ENCODE data around the gene IFITM10. TPM values are rescaled to one million over a fixed set of nuclear protein-coding genes. Genes with fewer than 3 reads are reported as not detected.

The IFITM10 gene
- total RNA-seq, 2 donors from 2014 or later = 2.3 to 8.1 TPM

DNA sequence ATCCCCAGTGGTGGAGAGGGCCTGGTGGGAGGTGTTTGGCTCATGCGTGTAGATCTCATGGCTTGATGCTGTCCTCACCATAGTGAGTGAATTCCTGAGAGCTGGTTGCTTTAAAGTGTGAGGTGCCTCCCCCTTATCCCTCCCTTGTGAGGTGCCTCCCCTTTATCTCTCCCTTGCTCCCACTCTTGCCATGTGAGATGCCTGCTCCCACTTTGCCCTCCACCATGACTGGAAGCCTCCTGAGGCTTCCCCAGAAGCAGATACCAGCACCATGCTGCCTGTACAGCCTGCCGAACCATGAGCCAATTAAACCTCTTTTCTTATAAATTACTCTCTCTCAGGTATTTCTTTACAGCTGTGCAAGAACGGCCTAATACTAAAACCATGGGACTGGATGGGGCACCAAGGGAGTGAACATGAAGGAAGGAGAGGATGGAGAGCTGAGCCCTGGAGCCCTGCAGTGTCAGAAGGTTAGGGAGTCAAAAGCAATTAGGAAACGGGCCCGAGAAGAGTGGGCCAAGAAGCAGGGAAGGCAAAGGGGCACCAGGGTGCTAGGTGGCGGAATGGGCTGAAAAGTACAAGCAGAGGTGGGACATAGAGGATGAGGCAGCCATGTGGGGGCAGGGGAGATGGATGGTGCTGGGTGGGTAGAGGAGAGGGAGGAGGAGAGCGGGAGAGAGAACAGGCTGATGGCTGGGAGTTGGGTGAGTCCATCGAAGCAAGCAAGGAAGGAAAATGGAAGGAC, 9.4 kb downstream of the IFITM10 start:
- H3K27me3 Mint-ChIP-seq = peaks cover 16 to 17% of the 10 kb centered on the region in 2 donors
- no peak overlapping the region for H3K27ac Mint-ChIP-seq
- no peak for ATAC-seq
- H3K36me3 Mint-ChIP-seq = peaks cover 12% of the 10 kb centered on the region
- no peak for DNase-seq (ENCODE audit: low spot score)
- no peak overlapping the region for H3K4me3 Mint-ChIP-seq
- peaks cover 15% of the 10 kb centered on the region for H3K9me3 Mint-ChIP-seq
- peaks cover 11 to 16% of the 10 kb centered on the region in 2 donors for H3K4me1 Mint-ChIP-seq (ENCODE audit: low read depth in 2 of 2)

DNA sequence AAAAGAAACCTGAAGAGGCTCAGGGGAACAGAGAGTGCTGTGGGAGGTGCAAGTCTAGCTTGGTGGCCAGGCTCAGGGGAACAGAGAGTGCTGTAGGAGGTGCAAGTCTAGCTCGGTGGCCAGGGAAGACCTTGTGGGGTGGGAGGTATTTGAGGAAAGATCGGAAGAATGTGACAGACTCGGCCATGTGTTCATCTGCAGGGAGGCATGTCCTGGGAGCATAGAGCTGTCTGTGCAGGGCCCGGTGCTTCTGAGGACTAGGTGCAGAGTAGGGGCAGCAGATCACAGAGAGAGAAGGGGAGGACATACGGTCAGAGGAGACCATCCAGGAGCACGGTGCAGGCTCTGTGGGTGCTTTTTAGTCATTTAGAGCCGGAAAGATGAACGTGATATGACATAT, 10.8 kb downstream of the IFITM10 start:
- Mint-ChIP-seq H3K36me3 (peaks cover 18% of the 10 kb centered on the region), H3K4me3 (no peak overlapping the region), H3K4me1 (ENCODE audit: low read depth in 2 of 2) (peaks cover 4 to 10% of the 10 kb centered on the region in 2 donors), H3K27me3 (peaks cover 17 to 25% of the 10 kb centered on the region in 2 donors), H3K27ac (no peak overlapping the region), H3K9me3 (peaks cover 14% of the 10 kb centered on the region)
- DNase-seq (ENCODE audit: low spot score) (no peak), ATAC-seq (no peak)

DNA sequence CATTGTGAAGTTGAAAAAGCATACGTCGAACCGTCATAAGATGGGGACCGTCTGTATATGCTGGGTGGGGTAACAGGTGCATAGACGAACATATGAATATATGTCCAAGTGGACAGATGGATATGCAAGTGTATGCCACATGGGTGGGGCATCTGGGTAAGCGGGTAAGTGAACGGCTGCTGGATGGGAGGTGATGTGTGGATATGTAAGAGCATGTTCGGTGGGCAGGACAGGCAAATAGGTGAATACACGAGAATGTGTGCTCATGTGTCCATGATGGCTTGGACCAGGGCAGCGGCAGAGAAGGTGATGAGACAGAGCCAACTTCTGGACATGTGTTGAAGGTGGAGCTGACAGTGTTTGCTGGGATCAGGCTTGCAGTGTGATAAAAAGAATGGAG, 12.0 kb downstream of the IFITM10 start:
- Mint-ChIP-seq H3K4me3 (no peak overlapping the region), H3K36me3 (peaks cover 18% of the 10 kb centered on the region)
- no peak for DNase-seq (ENCODE audit: low spot score)

GRCh38 chr11:1737080-1737757, 13.2 kb downstream of the IFITM10 start:
- ATAC-seq (no peak), DNase-seq (ENCODE audit: low spot score) (no peak)
- Mint-ChIP-seq H3K4me1 (ENCODE audit: low read depth in 2 of 2) (peaks cover 14 to 22% of the 10 kb centered on the region in 2 donors), H3K36me3 (peaks cover 18% of the 10 kb centered on the region), H3K9me3 (peaks cover 14% of the 10 kb centered on the region), H3K27me3 (peaks cover 26 to 38% of the 10 kb centered on the region in 2 donors), H3K4me3 (no peak overlapping the region), H3K27ac (no peak overlapping the region)

More for the DNA sequence above, 12.0 kb downstream of the IFITM10 start:
- no peak for ATAC-seq
- Mint-ChIP-seq H3K27ac (no peak overlapping the region), H3K4me1 (ENCODE audit: low read depth in 2 of 2) (peaks cover 14 to 21% of the 10 kb centered on the region in 2 donors), H3K27me3 (peaks cover 24 to 35% of the 10 kb centered on the region in 2 donors), H3K9me3 (peaks cover 14% of the 10 kb centered on the region)

DNA sequence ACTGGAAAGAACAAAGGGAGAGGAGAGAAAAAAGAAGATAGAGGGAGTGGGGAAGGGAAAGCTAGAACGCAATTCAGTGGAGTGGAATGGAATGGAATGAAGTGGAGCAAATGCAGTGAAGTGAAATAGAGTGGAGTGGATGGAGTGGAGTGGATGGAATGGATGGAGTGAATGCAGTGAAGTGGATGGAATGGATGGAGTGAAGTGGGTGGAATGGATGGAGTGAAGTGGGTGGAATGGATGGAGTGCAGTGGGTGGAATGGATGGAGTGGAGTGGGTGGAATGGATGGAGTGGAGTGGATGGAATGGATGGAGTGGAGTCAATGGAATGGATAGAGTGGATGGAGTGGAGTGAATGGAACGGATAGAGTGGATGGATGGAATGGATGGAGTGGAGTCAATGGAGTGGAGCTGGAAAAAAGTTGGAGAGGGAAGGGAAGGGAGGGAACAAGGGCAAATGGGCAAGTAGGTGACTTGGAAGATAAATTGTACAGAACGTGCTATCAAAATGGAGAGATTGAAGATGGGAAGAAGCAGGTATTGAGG, 13.9 kb downstream of the IFITM10 start:
- Mint-ChIP-seq H3K4me1 (ENCODE audit: low read depth in 2 of 2) (peaks cover 17 to 26% of the 10 kb centered on the region in 2 donors), H3K27me3 (peaks cover 31 to 45% of the 10 kb centered on the region in 2 donors), H3K27ac (no peak overlapping the region), H3K36me3 (peaks cover 20% of the 10 kb centered on the region), H3K4me3 (no peak overlapping the region), H3K9me3 (peaks cover 14% of the 10 kb centered on the region)
- no peak for DNase-seq (ENCODE audit: low spot score)
- ATAC-seq = no peak

GRCh38 chr11:1735271-1735670, 15.1 kb downstream of the IFITM10 start:
- DNase-seq (ENCODE audit: low spot score) = no peak
- Mint-ChIP-seq H3K4me1 (ENCODE audit: low read depth in 2 of 2) (peaks cover 30 to 36% of the 10 kb centered on the region in 2 donors), H3K36me3 (peaks cover 22% of the 10 kb centered on the region), H3K9me3 (peaks cover 19% of the 10 kb centered on the region), H3K4me3 (no peak overlapping the region), H3K27ac (no peak overlapping the region), H3K27me3 (peaks cover 38 to 56% of the 10 kb centered on the region in 2 donors)
- no peak for ATAC-seq

DNA sequence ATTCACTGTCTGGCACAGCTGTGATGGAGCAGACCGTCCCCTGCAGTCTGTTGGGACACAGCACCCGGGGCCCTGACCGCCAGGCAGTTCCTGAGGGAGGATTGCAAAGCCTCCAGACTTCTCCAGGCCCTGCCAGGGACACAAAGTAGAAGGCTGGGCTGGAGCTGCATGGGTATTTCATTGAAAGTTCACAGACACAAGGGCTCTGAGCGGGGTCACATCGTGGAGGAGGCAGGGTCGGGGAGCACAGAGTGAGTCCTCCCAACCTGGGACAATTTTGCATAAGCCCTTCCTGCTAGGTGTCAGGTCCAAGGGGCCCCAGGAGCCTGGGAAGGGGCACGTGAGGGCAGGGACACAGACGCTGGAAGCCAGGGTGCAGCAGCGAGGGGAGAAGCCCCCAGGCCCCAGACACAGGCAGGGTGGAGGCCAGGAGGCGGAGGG, 15.7 kb downstream of the IFITM10 start:
- peaks cover 22% of the 10 kb centered on the region for H3K36me3 Mint-ChIP-seq
- peaks cover 19% of the 10 kb centered on the region for H3K9me3 Mint-ChIP-seq
- no peak overlapping the region for H3K4me3 Mint-ChIP-seq
- no peak overlapping the region for H3K27ac Mint-ChIP-seq
- H3K4me1 Mint-ChIP-seq (ENCODE audit: low read depth in 2 of 2) = peaks cover 36 to 39% of the 10 kb centered on the region in 2 donors
- peaks cover 38 to 56% of the 10 kb centered on the region in 2 donors for H3K27me3 Mint-ChIP-seq
- no peak for ATAC-seq
- DNase-seq (ENCODE audit: low spot score) = no peak

DNA sequence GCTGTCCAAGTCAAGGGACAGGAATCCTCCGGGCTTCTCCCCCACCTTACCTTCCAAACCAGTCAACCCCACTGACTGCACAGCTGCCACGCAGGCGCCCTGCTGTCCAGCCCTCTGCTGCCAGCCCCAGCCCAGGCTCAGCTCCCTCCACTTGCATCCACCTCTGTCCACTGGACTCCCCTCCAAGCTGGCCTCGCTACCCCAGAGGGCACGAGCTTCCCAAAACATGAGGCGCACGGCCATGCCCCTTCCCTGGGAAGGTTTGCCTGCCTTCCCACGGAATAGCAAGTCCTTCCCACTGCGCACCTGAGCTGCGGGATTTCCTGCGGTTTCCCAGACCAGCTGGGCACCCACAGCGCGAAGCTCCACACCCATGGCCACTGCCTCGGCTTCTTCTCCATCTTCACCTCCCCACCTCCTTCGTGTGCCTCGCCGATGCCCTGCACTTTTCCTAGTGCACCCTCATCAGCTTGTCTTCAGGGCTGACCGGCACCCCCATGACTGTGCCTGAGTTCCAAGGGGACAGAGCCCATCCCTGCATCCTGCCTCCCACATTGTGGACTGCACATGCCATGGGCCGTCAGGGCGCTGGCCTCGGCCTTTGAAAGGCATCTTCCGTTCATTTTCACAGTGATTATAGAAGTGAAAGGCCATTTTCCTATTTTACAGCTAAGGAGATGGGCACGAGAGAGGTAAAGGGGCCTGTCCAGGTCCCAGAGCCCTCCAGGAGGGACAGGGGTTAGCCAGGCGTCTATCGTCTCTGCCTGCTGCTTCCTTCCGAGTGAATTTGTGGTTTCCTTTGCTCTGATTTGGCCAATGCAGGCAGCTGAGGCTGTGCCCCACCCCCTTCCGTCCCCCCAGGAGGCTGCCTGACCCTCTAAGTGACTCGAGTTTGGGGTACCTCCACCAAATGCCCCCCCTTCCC, 16.4 kb downstream of the IFITM10 start:
- H3K27me3 Mint-ChIP-seq = peaks cover 35 to 56% of the 10 kb centered on the region in 2 donors
- H3K4me3 Mint-ChIP-seq = peak overlapping the region; percentile 2
- H3K27ac Mint-ChIP-seq = peak overlapping the region; percentile 7 to 37
- ATAC-seq (peak in 1 of 2 donors; percentile 2), DNase-seq (ENCODE audit: low spot score) (no peak)
- H3K9me3 Mint-ChIP-seq = peaks cover 19% of the 10 kb centered on the region
- H3K36me3 Mint-ChIP-seq = peaks cover 22% of the 10 kb centered on the region
- H3K4me1 Mint-ChIP-seq (ENCODE audit: low read depth in 2 of 2) = peaks cover 41 to 43% of the 10 kb centered on the region in 2 donors

GRCh38 chr11:1733009-1733715, 17.2 kb downstream of the IFITM10 start:
- DNase-seq (ENCODE audit: low spot score) (no peak), ATAC-seq (peak in 1 of 2 donors; percentile 4)
- Mint-ChIP-seq H3K4me3 (no peak overlapping the region), H3K27me3 (peaks cover 32 to 52% of the 10 kb centered on the region in 2 donors), H3K4me1 (ENCODE audit: low read depth in 2 of 2) (peaks cover 45 to 51% of the 10 kb centered on the region in 2 donors), H3K9me3 (peaks cover 19% of the 10 kb centered on the region), H3K27ac (peak overlapping the region in 1 of 2 donors; percentile 37), H3K36me3 (peaks cover 22% of the 10 kb centered on the region)

DNA sequence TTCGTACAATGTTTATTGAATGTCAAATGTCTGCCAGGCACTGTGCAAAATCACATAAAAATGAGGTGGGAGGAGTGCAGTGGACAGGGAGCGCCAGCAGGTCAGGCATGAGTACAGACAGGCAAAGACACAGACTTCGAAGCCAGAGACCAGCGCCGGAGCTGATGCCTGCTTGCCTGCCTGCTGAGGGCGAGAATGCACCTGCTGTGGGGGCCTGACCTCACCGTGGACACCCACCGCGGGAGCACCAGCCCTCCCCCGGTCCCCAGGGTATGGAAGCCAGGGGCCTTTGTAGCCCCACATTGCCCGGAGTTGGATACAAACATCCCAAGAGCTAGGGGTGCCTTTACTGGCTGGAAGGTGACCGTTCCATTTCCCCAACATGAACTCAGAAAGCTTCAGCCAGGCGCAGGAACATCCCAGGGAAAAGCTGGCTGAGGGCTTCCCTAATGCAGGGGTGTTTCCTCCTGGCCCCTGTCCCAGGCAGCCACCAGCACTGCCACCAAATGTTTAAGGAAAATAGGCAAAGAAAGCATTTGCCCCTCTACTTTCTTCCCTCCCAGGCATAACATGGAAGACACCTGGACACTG, 17.9 kb downstream of the IFITM10 start:
- peaks cover 22% of the 10 kb centered on the region for H3K36me3 Mint-ChIP-seq
- no peak overlapping the region for H3K27ac Mint-ChIP-seq
- DNase-seq (ENCODE audit: low spot score) (no peak), ATAC-seq (no peak)
- peaks cover 32 to 49% of the 10 kb centered on the region in 2 donors for H3K27me3 Mint-ChIP-seq
- H3K4me3 Mint-ChIP-seq = no peak overlapping the region
- peaks cover 51 to 58% of the 10 kb centered on the region in 2 donors for H3K4me1 Mint-ChIP-seq (ENCODE audit: low read depth in 2 of 2)
- peaks cover 19% of the 10 kb centered on the region for H3K9me3 Mint-ChIP-seq

GRCh38 chr11:1731451-1732059, 18.8 kb downstream of the IFITM10 start:
- H3K27me3 Mint-ChIP-seq = peaks cover 28 to 45% of the 10 kb centered on the region in 2 donors
- H3K4me1 Mint-ChIP-seq (ENCODE audit: low read depth in 2 of 2) = peaks cover 59 to 67% of the 10 kb centered on the region in 2 donors

DNA sequence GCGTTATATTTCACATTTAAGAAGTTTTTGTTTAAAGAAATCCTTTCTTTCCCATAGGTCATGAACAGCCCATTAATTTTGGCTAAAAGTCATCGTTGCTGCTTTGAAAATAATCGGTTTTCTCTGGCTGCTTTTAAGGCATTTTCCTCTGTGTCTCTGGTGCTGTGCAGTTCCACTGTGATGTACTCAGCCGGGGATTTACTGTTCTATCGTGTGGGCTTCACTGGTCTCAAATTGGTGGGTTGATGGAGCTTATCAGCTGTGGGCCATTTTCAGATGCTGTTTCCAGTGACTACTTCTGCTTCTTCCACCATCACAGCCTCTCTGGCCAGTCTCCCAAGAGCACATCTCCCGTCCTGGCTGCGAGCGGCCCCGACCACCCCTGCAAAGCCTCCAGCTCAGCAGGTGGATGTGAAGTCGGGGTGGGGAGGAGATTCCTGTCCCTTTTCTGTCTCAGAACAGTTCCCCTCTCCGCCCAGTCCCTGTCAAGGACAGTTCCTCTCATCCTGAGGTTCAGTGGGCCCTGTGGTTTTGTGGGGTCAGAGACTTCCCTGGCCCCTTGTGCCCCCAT, 20.3 kb downstream of the IFITM10 start:
- peaks cover 22 to 31% of the 10 kb centered on the region in 2 donors for H3K27me3 Mint-ChIP-seq
- peaks cover 4% of the 10 kb centered on the region for H3K36me3 Mint-ChIP-seq
- ATAC-seq = no peak
- peak overlapping the region; percentile 67 to 74 for H3K27ac Mint-ChIP-seq
- DNase-seq (ENCODE audit: low spot score) = no peak
- peaks cover 60 to 68% of the 10 kb centered on the region in 2 donors for H3K4me1 Mint-ChIP-seq (ENCODE audit: low read depth in 2 of 2)
- H3K4me3 Mint-ChIP-seq = peak overlapping the region; percentile 28
- H3K9me3 Mint-ChIP-seq = peaks cover 5% of the 10 kb centered on the region

More at GRCh38 chr11:1731451-1732059, 18.8 kb downstream of the IFITM10 start:
- Mint-ChIP-seq H3K27ac (peak overlapping the region in 1 of 2 donors; percentile 67), H3K4me3 (peak overlapping the region; percentile 19), H3K9me3 (peaks cover 15% of the 10 kb centered on the region), H3K36me3 (peaks cover 18% of the 10 kb centered on the region)
- ATAC-seq = no peak
- no peak for DNase-seq (ENCODE audit: low spot score)

All from natural killer cell treated with Interleukin-12 subunit alpha and Interleukin-12 subunit beta and Interleukin-15 and Interleukin-18, amount 100 ng/mL, for 72 hours (primary cell).